SK-N-SH treated with all-trans-retinoic acid at 6 μM for 48 hours (cell line): Measurements from ENCODE around the gene ST3GAL5.

Experiments
- ARNTL ChIP-seq: fragments of 450-650 bp; formaldehyde crosslinking; IDR thresholded peaks from 2 replicates; pipeline ENCODE4 v1.5.0; 2020; ENCODE audit warnings: low read depth, mild to moderate bottlenecking, moderate library complexity, borderline replicate concordance
- CREB5 ChIP-seq: fragments of 250-450 bp; sonication (Bioruptor Pico); IDR thresholded peaks from 2 replicates; pipeline ENCODE4 v1.5.1; 2020; ENCODE audit warnings: low read depth, mild to moderate bottlenecking, moderate library complexity
- CSDC2 ChIP-seq: fragments of 250-450 bp; sonication (Bioruptor Pico); IDR thresholded peaks from 2 replicates; pipeline ENCODE4 v1.5.0; 2020; ENCODE audit warnings: mild to moderate bottlenecking, moderate library complexity
- GLIS3 ChIP-seq: fragments of 250-450 bp; sonication (Bioruptor Pico); IDR thresholded peaks from 2 replicates; pipeline ENCODE4 v1.5.0; 2020; ENCODE audit warnings: mild to moderate bottlenecking, moderate library complexity
- ISL1 ChIP-seq: fragments of 250-450 bp; sonication (Bioruptor Pico); IDR thresholded peaks from 2 replicates; pipeline ENCODE4 v2.1.2; 2022; ENCODE audit warnings: mild to moderate bottlenecking, moderate library complexity
- PATZ1 ChIP-seq: fragments of 250-450 bp; sonication (Bioruptor Pico); IDR thresholded peaks from 2 replicates; pipeline ENCODE4 v1.8.0; 2020; ENCODE audit warnings: mild to moderate bottlenecking, moderate library complexity, borderline replicate concordance
- PPARA ChIP-seq: fragments of 250-450 bp; sonication (Bioruptor Pico); IDR thresholded peaks from 2 replicates; pipeline ENCODE4 v1.5.0; 2020; ENCODE audit warnings: mild to moderate bottlenecking, borderline replicate concordance
- RARB ChIP-seq: fragments of 250-450 bp; sonication (Bioruptor Pico); IDR thresholded peaks from 2 replicates; pipeline ENCODE4 v1.8.0; 2021; ENCODE audit warnings: mild to moderate bottlenecking, moderate library complexity
- TCF4 ChIP-seq: fragments of 250-450 bp; sonication (Bioruptor Pico); IDR thresholded peaks from 2 replicates; pipeline ENCODE4 v1.8.0; 2021; ENCODE audit warnings: mild to moderate bottlenecking, moderate library complexity, borderline replicate concordance
- ZC3H10 ChIP-seq: fragments of 250-450 bp; sonication (Bioruptor Pico); IDR thresholded peaks from 2 replicates; pipeline ENCODE4 v1.5.1; 2021; ENCODE audit warnings: mild to moderate bottlenecking, moderate library complexity
- ZFP3 ChIP-seq: fragments of 250-450 bp; sonication (Bioruptor Pico); IDR thresholded peaks from 2 replicates; pipeline ENCODE4 v1.5.0; 2020; ENCODE audit warnings: mild to moderate bottlenecking, moderate library complexity
- ZFP30 ChIP-seq: fragments of 450-650 bp; formaldehyde crosslinking; IDR thresholded peaks from 2 replicates; pipeline ENCODE4 v1.5.0; 2022; ENCODE audit warnings: mild to moderate bottlenecking, moderate library complexity
- ZNF8 ChIP-seq: fragments of 450-650 bp; formaldehyde crosslinking; IDR thresholded peaks from 2 replicates; pipeline ENCODE4 v1.5.0; 2020; ENCODE audit warnings: mild to moderate bottlenecking, moderate library complexity
- TF ChIP-seq, protein P1 (sequence below): fragments of 250-450 bp; sonication (Bioruptor Pico); IDR thresholded peaks from 2 replicates; pipeline ENCODE4 v1.8.0; 2021; ENCODE audit warnings: low read depth, mild to moderate bottlenecking, moderate library complexity, borderline replicate concordance

GRCh38 chr2:85843543-85843942, 45.2 kb downstream of the ST3GAL5 start:
- TF ChIP-seq ZFP30 (CRISPR knock-in tag) (no peak), GLIS3 (no peak), ARNTL (no peak), TCF4 (CRISPR knock-in tag) (no peak), PATZ1 (CRISPR knock-in tag) (no peak), ZC3H10 (CRISPR knock-in tag) (no peak), CREB5 (no peak), ZFP3 (CRISPR knock-in tag) (no peak), ZNF8 (no peak), PPARA (CRISPR knock-in tag) (no peak), CSDC2 (CRISPR knock-in tag) (no peak), RARB (CRISPR knock-in tag) (no peak), ISL1 (CRISPR knock-in tag) (no peak)
- TF ChIP-seq, protein P1, sequence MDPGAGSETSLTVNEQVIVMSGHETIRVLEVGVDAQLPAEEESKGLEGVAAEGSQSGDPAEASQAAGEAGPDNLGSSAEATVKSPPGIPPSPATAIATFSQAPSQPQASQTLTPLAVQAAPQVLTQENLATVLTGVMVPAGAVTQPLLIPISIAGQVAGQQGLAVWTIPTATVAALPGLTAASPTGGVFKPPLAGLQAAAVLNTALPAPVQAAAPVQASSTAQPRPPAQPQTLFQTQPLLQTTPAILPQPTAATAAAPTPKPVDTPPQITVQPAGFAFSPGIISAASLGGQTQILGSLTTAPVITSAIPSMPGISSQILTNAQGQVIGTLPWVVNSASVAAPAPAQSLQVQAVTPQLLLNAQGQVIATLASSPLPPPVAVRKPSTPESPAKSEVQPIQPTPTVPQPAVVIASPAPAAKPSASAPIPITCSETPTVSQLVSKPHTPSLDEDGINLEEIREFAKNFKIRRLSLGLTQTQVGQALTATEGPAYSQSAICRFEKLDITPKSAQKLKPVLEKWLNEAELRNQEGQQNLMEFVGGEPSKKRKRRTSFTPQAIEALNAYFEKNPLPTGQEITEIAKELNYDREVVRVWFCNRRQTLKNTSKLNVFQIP, result no peak
